Hepatocyte (in vitro differentiated cells): ENCODE data around the gene SAP30BP. TPM values are rescaled to one million over a fixed set of nuclear protein-coding genes. Genes with fewer than 3 reads are reported as not detected.

Source experiments
- DNase-seq: peaks from one replicate; pipeline ENCODE4 v3.0.0-alpha.2; 2016; ENCODE audit warnings: low spot score
- H2AFZ ChIP-seq: fragments of 200-600 bp; sonication (generic); 2 replicates; pipeline ENCODE4 v1.6.0; 2016; ENCODE audit warnings: antibody characterized with exemption, mild to moderate bottlenecking
- H3K27ac ChIP-seq: fragments of 200-600 bp; sonication (generic); 2 replicates; pipeline ENCODE4 v1.5.1; 2016; ENCODE audit warnings: mild to moderate bottlenecking
- H3K27me3 ChIP-seq: fragments of 200-600 bp; sonication (generic); 2 replicates; pipeline ENCODE4 v1.6.1; 2016
- H3K36me3 ChIP-seq: fragments of 200-600 bp; sonication (generic); replicated peaks from 2 replicates; pipeline ENCODE4 v1.5.1; 2016; ENCODE audit warnings: low read depth; ENCODE audit not compliant: insufficient read depth
- H3K4me1 ChIP-seq: fragments of 200-600 bp; sonication (generic); 2 replicates; pipeline ENCODE4 v1.5.1; 2016; ENCODE audit warnings: mild to moderate bottlenecking, moderate library complexity; ENCODE audit not compliant: insufficient read depth
- H3K4me2 ChIP-seq: fragments of 200-600 bp; sonication (generic); 2 replicates; pipeline ENCODE4 v1.6.0; 2016
- H3K4me3 ChIP-seq: fragments of 200-600 bp; sonication (generic); 2 replicates; pipeline ENCODE4 v1.5.1; 2016; ENCODE audit warnings: mild to moderate bottlenecking
- H3K79me2 ChIP-seq: fragments of 200-600 bp; sonication (generic); 2 replicates; pipeline ENCODE4 v1.6.0; 2017; ENCODE audit warnings: mild to moderate bottlenecking
- H3K9me2 ChIP-seq: fragments of 200-600 bp; sonication (generic); replicated peaks from 2 replicates; pipeline ENCODE4 v1.6.0; 2017; ENCODE audit warnings: mild to moderate bottlenecking; ENCODE audit not compliant: insufficient read depth
- H3K9me3 ChIP-seq: fragments of 200-600 bp; sonication (generic); 2 replicates; pipeline ENCODE4 v1.5.1; 2016; ENCODE audit warnings: low read depth, mild to moderate bottlenecking
- H4K20me1 ChIP-seq: fragments of 200-600 bp; sonication (generic); 2 replicates; pipeline ENCODE4 v1.6.0; 2016; ENCODE audit warnings: mild to moderate bottlenecking; ENCODE audit not compliant: insufficient read depth, poor library complexity, severe bottlenecking
- CTCF ChIP-seq: fragments of 200-600 bp; sonication (generic); IDR thresholded peaks from 2 replicates; pipeline ENCODE4 v1.5.1; 2016; ENCODE audit warnings: antibody characterized with exemption, mild to moderate bottlenecking; ENCODE audit not compliant: poor library complexity
- EZH2 ChIP-seq: fragments of 200-600 bp; sonication (generic); IDR thresholded peaks from 2 replicates; pipeline ENCODE4 v1.6.1; 2016; ENCODE audit warnings: antibody characterized with exemption, mild to moderate bottlenecking, borderline replicate concordance
- EZH2phosphoT487 ChIP-seq: fragments of 200-600 bp; sonication (generic); IDR thresholded peaks from one replicate; pipeline ENCODE4 v1.6.1; 2018; ENCODE audit warnings: antibody characterized with exemption, mild to moderate bottlenecking, low read depth, moderate library complexity; ENCODE audit not compliant: unreplicated experiment, severe bottlenecking
- WGBS: methylation state at CpG from one replicate; pipeline ENCODE4 v1.1.6; 2016; ENCODE audit warnings: low lambda C conversion rate; ENCODE audit errors: missing lambda C conversion rate; 5-methylcytosine and 5-hydroxymethylcytosine counted together
- polyA plus RNA-seq: library from polyadenylated mRNA; unstranded; fragments of >200 nt; fragmentation: Nextera tagmentation; extraction: Ambion mirVana; gene quantifications from 2 replicates; pipeline ENCODE4 v1.2.1, GENCODE V29; 2016
- total RNA-seq: library from RNA; depleted of rRNA; stranded (reverse); fragments of >200 nt; gene quantifications from 2 replicates; pipeline ENCODE4 v1.2.3, GENCODE V29; 2014

The SAP30BP gene
- total and polyA plus RNA-seq, 2 experiments from 2014 or later = 67.5 to 89.9 TPM

- DNase-seq = no peak
- TF ChIP-seq CTCF = no peak
- TF ChIP-seq EZH2phosphoT487 = no peak
- TF ChIP-seq EZH2 = no peak
- Histone ChIP-seq H3K27me3 (no peaks in the 10 kb centered on the region), H3K9me2 (no peaks in the 10 kb centered on the region), H3K4me1 (peaks cover 25% of the 10 kb centered on the region), H4K20me1 (no peaks in the 10 kb centered on the region), H3K79me2 (no peaks in the 10 kb centered on the region), H3K4me2 (peak overlapping the region; percentile 65), H3K4me3 (no peak overlapping the region), H2AFZ (no peak overlapping the region), H3K27ac (peak overlapping the region; percentile 63), H3K9me3 (no peaks in the 10 kb centered on the region), H3K36me3 (no peaks in the 10 kb centered on the region)
- WGBS = 92% methylated on average over 20 of the region's 20 CpGs
Observed at GRCh38 chr17:75634754-75635609, 32.2 kb upstream of the SAP30BP start.

GRCh38 chr17:75635610-75636202 is 31.4 kb upstream of the SAP30BP start:
- no peak for DNase-seq
- H3K4me1 ChIP-seq = peaks cover 28% of the 10 kb centered on the region
- H4K20me1 ChIP-seq = no peaks in the 10 kb centered on the region
- H3K27me3 ChIP-seq = no peaks in the 10 kb centered on the region
- no peak overlapping the region for H3K27ac ChIP-seq
- H2AFZ ChIP-seq = no peak overlapping the region
- no peak overlapping the region for H3K4me3 ChIP-seq
- H3K36me3 ChIP-seq = no peaks in the 10 kb centered on the region
- no peak overlapping the region for H3K4me2 ChIP-seq
- TF ChIP-seq EZH2phosphoT487 = no peak
- TF ChIP-seq EZH2 = no peak
- TF ChIP-seq CTCF = no peak
- 90% methylated on average over 16 of the region's 16 CpGs for WGBS
- H3K79me2 ChIP-seq = no peaks in the 10 kb centered on the region
- H3K9me2 ChIP-seq = no peaks in the 10 kb centered on the region
- no peaks in the 10 kb centered on the region for H3K9me3 ChIP-seq

GRCh38 chr17:75636381-75637142 is 30.6 kb upstream of the SAP30BP start:
- DNase-seq = no peak
- no peaks in the 10 kb centered on the region for H3K36me3 ChIP-seq
- 94% methylated on average over 19 of the region's 19 CpGs for WGBS
- no peak for TF ChIP-seq CTCF
- TF ChIP-seq EZH2phosphoT487 = no peak
- no peak for TF ChIP-seq EZH2
- H3K4me1 ChIP-seq = peaks cover 28% of the 10 kb centered on the region
- H3K9me3 ChIP-seq = no peaks in the 10 kb centered on the region
- no peaks in the 10 kb centered on the region for H3K9me2 ChIP-seq
- H2AFZ ChIP-seq = no peak overlapping the region
- H3K27ac ChIP-seq = no peak overlapping the region
- no peaks in the 10 kb centered on the region for H3K27me3 ChIP-seq
- H4K20me1 ChIP-seq = no peaks in the 10 kb centered on the region
- no peak overlapping the region for H3K4me3 ChIP-seq
- no peak overlapping the region for H3K4me2 ChIP-seq
- H3K79me2 ChIP-seq = no peaks in the 10 kb centered on the region
